PC-9 (cell line): Measurements from ENCODE around the gene MC3R. TPM values are rescaled to one million over a fixed set of nuclear protein-coding genes. Genes with fewer than 3 reads are reported as not detected.

Experiments used
- Bru-seq: library from RNA; stranded (reverse); fragments of 400-500 nt; gene quantifications from one replicate; lab custom pipeline; 2021; lab: Mats Ljungman, UMichigan
- BruChase-seq, 2 experiments: library from RNA; stranded (reverse); fragments of 400-500 nt; gene quantifications; one replicate each; lab custom pipeline; 2021; lab: Mats Ljungman, UMichigan
- BruUV-seq: library from RNA; stranded (reverse); fragments of 400-500 nt; replicated peaks from 2 replicates; lab custom pipeline; 2021; lab: Mats Ljungman, UMichigan
- CTCF ChIA-PET: fragments of 300-600 bp; sonication (Branson Sonifier 250); formaldehyde crosslinking; loops from one replicate; lab custom pipeline; 2022; ENCODE audit warnings: antibody characterized with exemption; lab: Charles Lee
- POLR2A ChIA-PET: fragments of 300-600 bp; sonication (Branson Sonifier 250); formaldehyde crosslinking; loops from one replicate; lab custom pipeline; 2022; ENCODE audit warnings: antibody characterized with exemption; ENCODE audit not compliant: unreplicated experiment; lab: Charles Lee
- DNase-seq, 2 experiments: peaks; one replicate each; pipeline versions ENCODE4 v3.0.0 to v3.0.0-alpha.2; 2015 to 2022; ENCODE audit warnings: mixed read lengths in 1 of 2
- H2AFZ ChIP-seq: fragments of 200-600 bp; sonication (generic); 2 replicates; pipeline ENCODE4 v1.8.1; 2017; ENCODE audit warnings: antibody characterized with exemption
- H3F3A ChIP-seq: fragments of 200-600 bp; sonication (generic); 2 replicates; pipeline ENCODE4 v1.8.1; 2017; ENCODE audit warnings: antibody characterized with exemption, mild to moderate bottlenecking, low read depth; ENCODE audit not compliant: insufficient read depth
- H3K27ac ChIP-seq: fragments of 200-600 bp; sonication (generic); 2 replicates; pipeline ENCODE4 v1.6.1; 2016; ENCODE audit warnings: mixed run types
- H3K27me3 ChIP-seq: fragments of 200-600 bp; sonication (generic); 2 replicates; pipeline ENCODE4 v1.6.1; 2016; ENCODE audit warnings: low read depth, mixed run types; ENCODE audit not compliant: insufficient read depth
- H3K36me3 ChIP-seq: fragments of 200-600 bp; sonication (generic); 2 replicates; pipeline ENCODE4 v1.6.1; 2016; ENCODE audit warnings: low read depth, mixed run types
- H3K4me1 ChIP-seq: fragments of 200-600 bp; sonication (generic); replicated peaks from 2 replicates; pipeline ENCODE4 v1.6.1; 2016; ENCODE audit warnings: mixed run types; ENCODE audit not compliant: insufficient read depth
- H3K4me2 ChIP-seq: fragments of 200-600 bp; sonication (generic); 2 replicates; pipeline ENCODE4 v1.6.1; 2017; ENCODE audit warnings: mixed run types
- H3K4me3 ChIP-seq: fragments of 200-600 bp; sonication (generic); 2 replicates; pipeline ENCODE4 v1.6.1; 2016; ENCODE audit warnings: mixed run types
- H3K79me2 ChIP-seq: fragments of 200-600 bp; sonication (generic); 2 replicates; pipeline ENCODE4 v1.6.1; 2017; ENCODE audit warnings: low read depth, mixed run types
- H3K9me2 ChIP-seq: fragments of 200-600 bp; sonication (generic); 2 replicates; pipeline ENCODE4 v1.8.1; 2017; ENCODE audit warnings: mild to moderate bottlenecking; ENCODE audit not compliant: insufficient read depth
- H3K9me3 ChIP-seq: fragments of 200-600 bp; sonication (generic); 2 replicates; pipeline ENCODE4 v1.8.1; 2016; ENCODE audit warnings: low read depth; ENCODE audit not compliant: insufficient read depth
- H4K20me1 ChIP-seq: fragments of 200-600 bp; sonication (generic); 2 replicates; pipeline ENCODE4 v1.8.1; 2017; ENCODE audit not compliant: insufficient read depth
- CTCF ChIP-seq: fragments of 200-600 bp; sonication (generic); conservative IDR thresholded peaks from 2 replicates; pipeline ENCODE4 v1.6.1; 2017; ENCODE audit warnings: mixed run types, antibody characterized with exemption, mild to moderate bottlenecking, moderate library complexity
- EZH2 ChIP-seq: fragments of 200-600 bp; sonication (generic); IDR thresholded peaks from 2 replicates; pipeline ENCODE4 v1.8.0; 2017; ENCODE audit warnings: antibody characterized with exemption, low read depth
- intact Hi-C: fragments of 100-400 bp; cut with micrococcal nuclease; formaldehyde crosslinking; loops from one replicate; pipeline ENCODE4 v1.10.0; 2022; ENCODE audit not compliant: unreplicated experiment
- long read RNA-seq: library from polyadenylated mRNA; stranded (forward); transcript quantifications from one replicate; pipeline ENCODE4 v2.0.0, GENCODE V29; 2022
- total RNA-seq: library from RNA; stranded (reverse); gene quantifications from 2 replicates; pipeline ENCODE4 v1.2.3, GENCODE V29; 2021

MC3R gene
- total RNA-seq = not detected in 2 replicates
- not detected for Bru-seq, nascent RNA
- not detected for BruChase-seq, experiment 1, labeled RNA remaining after a 2-hour chase
- BruChase-seq, experiment 2, labeled RNA remaining after a 6-hour chase = not detected
- long read RNA-seq = 0 reads

- Histone ChIP-seq H3K9me2 (no peaks in the 10 kb centered on the region), H4K20me1 (no peaks in the 10 kb centered on the region), H3K79me2 (no peaks in the 10 kb centered on the region), H3K4me3 (no peak within 1 kb of the TSS), H3K4me1 (no peaks in the 10 kb centered on the region), H3K27ac (no peak within 1 kb of the TSS), H2AFZ (no peak within 1 kb of the TSS), H3K27me3 (peaks cover 54% of the 10 kb centered on the region), H3K9me3 (no peaks in the 10 kb centered on the region), H3K36me3 (no peaks in the 10 kb centered on the region), H3K4me2 (no peak within 1 kb of the TSS), H3F3A (no peaks in the 10 kb centered on the region)
- ChIA-PET CTCF (interaction anchor here (0.7 kb wide), 1 partner anchor 365 kb away, joined by 3 read pairs; no protein-coding TSS in a partner anchor), POLR2A (interaction anchor here (0.6 kb wide), 1 partner anchor 101 kb away, joined by 21 read pairs; no protein-coding TSS in a partner anchor)
- BruUV-seq = no TSS peak
- DNase-seq = peak; percentile 45 to 53
- intact Hi-C loops = loop anchor here (1.0 to 5.0 kb wide), 3 partner anchors 269 to 831 kb away; no protein-coding TSS in a partner anchor
- no peak for TF ChIP-seq EZH2
- TF ChIP-seq CTCF = peak; percentile 84
Measured at GRCh38 chr20:56247954-56248782, at the start of gene MC3R. Gene MC3R (plus strand): TSS chr20:56248732. CDS start chr20:56248844, 112 bp downstream.

- H2AFZ ChIP-seq = no peak overlapping the region
- no peak overlapping the region for H3K4me3 ChIP-seq
- ChIA-PET CTCF (interaction anchor here (0.6 kb wide), 1 partner anchor 779 kb away, joined by 3 read pairs; no protein-coding TSS in a partner anchor), POLR2A (no interaction called here)
- no peaks in the 10 kb centered on the region; the same call in 1 of the 2 replicates for H3F3A ChIP-seq
- DNase-seq = no peak
- intact Hi-C loops = no loop called here
- H3K27me3 ChIP-seq = no peaks in the 10 kb centered on the region
- no peaks in the 10 kb centered on the region for H3K79me2 ChIP-seq
- H3K36me3 ChIP-seq = no peaks in the 10 kb centered on the region
- H3K4me1 ChIP-seq = no peaks in the 10 kb centered on the region
- no peak overlapping the region for H3K27ac ChIP-seq
- BruUV-seq = no TSS peak
- no peak overlapping the region for H3K4me2 ChIP-seq
- no peaks in the 10 kb centered on the region for H4K20me1 ChIP-seq
- H3K9me2 ChIP-seq = no peaks in the 10 kb centered on the region
- peaks cover 12% of the 10 kb centered on the region for H3K9me3 ChIP-seq
- TF ChIP-seq EZH2 = no peak
- peak; percentile 65 for TF ChIP-seq CTCF
Measured at GRCh38 chr20:56200456-56200855, 48.1 kb upstream of the MC3R start.

GRCh38 chr20:56202493-56203077 is 45.9 kb upstream of the MC3R start:
- H4K20me1 ChIP-seq = no peaks in the 10 kb centered on the region
- H3K4me2 ChIP-seq = no peak overlapping the region
- H3K27ac ChIP-seq = no peak overlapping the region
- DNase-seq = peak in 1 of 2 experiments; percentile 7
- H3K9me2 ChIP-seq = no peaks in the 10 kb centered on the region
- H3K4me1 ChIP-seq = no peaks in the 10 kb centered on the region
- TF ChIP-seq EZH2 = no peak
- peak; percentile 66 for TF ChIP-seq CTCF
- no peak overlapping the region for H3K4me3 ChIP-seq
- no peaks in the 10 kb centered on the region for H3K36me3 ChIP-seq
- H2AFZ ChIP-seq = no peak overlapping the region
- CTCF ChIA-PET = interaction anchor here (0.5 kb wide), 1 partner anchor 1499 kb away, joined by 7 read pairs; no protein-coding TSS in a partner anchor
- BruUV-seq = no TSS peak
- no peaks in the 10 kb centered on the region for H3F3A ChIP-seq
- 0 out of 2 replicates have a peak, but pooled peaks cover 6% of the 10 kb centered on the region for H3K27me3 ChIP-seq
- no peaks in the 10 kb centered on the region for H3K79me2 ChIP-seq
- peaks cover 12% of the 10 kb centered on the region for H3K9me3 ChIP-seq
- POLR2A ChIA-PET = no interaction called here
- intact Hi-C loops = loop anchor here (2.0 kb wide), 1 partner anchor 42 kb away; no protein-coding TSS in a partner anchor
